BLaER1 (cell line): ENCODE measurements around the gene RBM28.
A peak's percentile ranks its signal among the peaks of the same experiment; 100 is the strongest.

Experiments used
- H3K27ac ChIP-seq: shearing (Covaris generic); formaldehyde crosslinking; 2 replicates; pipeline ENCODE4 v1.8.1; 2022
- H3K27me3 ChIP-seq: shearing (Covaris generic); formaldehyde crosslinking; 2 replicates; pipeline ENCODE4 v1.8.1; 2022
- H3K36me3 ChIP-seq: shearing (Covaris generic); formaldehyde crosslinking; 2 replicates; pipeline ENCODE4 v1.8.1; 2022
- H3K4me1 ChIP-seq: shearing (Covaris generic); formaldehyde crosslinking; 2 replicates; pipeline ENCODE4 v1.8.1; 2022
- H3K4me2 ChIP-seq: shearing (Covaris generic); formaldehyde crosslinking; 2 replicates; pipeline ENCODE4 v1.8.1; 2022
- H3K4me3 ChIP-seq: shearing (Covaris generic); formaldehyde crosslinking; 2 replicates; pipeline ENCODE4 v1.8.1; 2022
- H3K9ac ChIP-seq: shearing (Covaris generic); formaldehyde crosslinking; 2 replicates; pipeline ENCODE4 v1.8.1; 2022
- H3K9me3 ChIP-seq: shearing (Covaris generic); formaldehyde crosslinking; 2 replicates; pipeline ENCODE4 v1.8.1; 2022
- H4K20me1 ChIP-seq: shearing (Covaris generic); formaldehyde crosslinking; 2 replicates; pipeline ENCODE4 v1.8.1; 2022
- Cebpa-rat ChIP-seq: shearing (Covaris generic); IDR thresholded peaks from 2 replicates; pipeline ENCODE4 v1.8.1; 2022

RBM28 gene

GRCh38 chr7:128373606-128374005, 29.9 kb upstream of the RBM28 start:
- Histone ChIP-seq H3K27me3 (no peaks in the 10 kb centered on the region), H3K4me1 (no peaks in the 10 kb centered on the region), H3K4me2 (no peak overlapping the region), H3K36me3 (no peaks in the 10 kb centered on the region), H3K9me3 (no peaks in the 10 kb centered on the region), H3K9ac (no peak overlapping the region), H4K20me1 (no peaks in the 10 kb centered on the region), H3K27ac (no peak overlapping the region), H3K4me3 (no peak overlapping the region)
- TF ChIP-seq Cebpa-rat, result no peak

GRCh38 chr7:128370491-128370890, 26.8 kb upstream of the RBM28 start:
- H3K36me3 ChIP-seq, result no peaks in the 10 kb centered on the region
- TF ChIP-seq Cebpa-rat, result no peak
- H3K4me3 ChIP-seq, result no peak overlapping the region
- no peaks in the 10 kb centered on the region for H3K4me1 ChIP-seq
- H3K27ac ChIP-seq, result no peak overlapping the region
- no peaks in the 10 kb centered on the region for H3K9me3 ChIP-seq
- no peaks in the 10 kb centered on the region for H3K27me3 ChIP-seq
- H3K4me2 ChIP-seq, result no peak overlapping the region
- H3K9ac ChIP-seq, result no peak overlapping the region
- H4K20me1 ChIP-seq, result no peaks in the 10 kb centered on the region

GRCh38 chr7:128366986-128367385, 23.3 kb upstream of the RBM28 start:
- H3K9ac ChIP-seq, result no peak overlapping the region
- H3K4me2 ChIP-seq, result no peak overlapping the region
- H3K4me3 ChIP-seq, result no peak overlapping the region
- no peaks in the 10 kb centered on the region for H3K9me3 ChIP-seq
- no peak for TF ChIP-seq Cebpa-rat
- H3K27ac ChIP-seq, result no peak overlapping the region
- H3K4me1 ChIP-seq, result peaks cover 3% of the 10 kb centered on the region; the same call in 1 of the 2 replicates
- no peaks in the 10 kb centered on the region for H3K36me3 ChIP-seq
- peaks cover 26% of the 10 kb centered on the region for H3K27me3 ChIP-seq
- no peaks in the 10 kb centered on the region for H4K20me1 ChIP-seq

GRCh38 chr7:128366300-128366699, 22.6 kb upstream of the RBM28 start:
- H3K4me2 ChIP-seq, result no peak overlapping the region
- TF ChIP-seq Cebpa-rat, result no peak
- no peaks in the 10 kb centered on the region for H3K36me3 ChIP-seq
- H3K27ac ChIP-seq, result no peak overlapping the region
- H3K27me3 ChIP-seq, result peaks cover 33% of the 10 kb centered on the region
- peaks cover 7% of the 10 kb centered on the region; the same call in 1 of the 2 replicates for H3K4me1 ChIP-seq
- H4K20me1 ChIP-seq, result no peaks in the 10 kb centered on the region
- no peaks in the 10 kb centered on the region for H3K9me3 ChIP-seq
- H3K9ac ChIP-seq, result no peak overlapping the region
- no peak overlapping the region for H3K4me3 ChIP-seq

GRCh38 chr7:128365432-128365831, 21.7 kb upstream of the RBM28 start:
- H4K20me1 ChIP-seq, result no peaks in the 10 kb centered on the region

GRCh38 chr7:128364166-128364870, 20.6 kb upstream of the RBM28 start:
- no peak for TF ChIP-seq Cebpa-rat
- Histone ChIP-seq H3K27ac (no peak overlapping the region), H3K4me1 (peaks cover 21% of the 10 kb centered on the region), H3K4me2 (no peak overlapping the region), H4K20me1 (no peaks in the 10 kb centered on the region), H3K9ac (no peak overlapping the region), H3K4me3 (no peak overlapping the region), H3K36me3 (no peaks in the 10 kb centered on the region), H3K9me3 (no peaks in the 10 kb centered on the region), H3K27me3 (peaks cover 52% of the 10 kb centered on the region)

More at GRCh38 chr7:128365432-128365831, 21.7 kb upstream of the RBM28 start:
- H3K4me3 ChIP-seq, result no peak overlapping the region
- H3K27ac ChIP-seq, result no peak overlapping the region
- no peaks in the 10 kb centered on the region for H3K9me3 ChIP-seq
- H3K27me3 ChIP-seq, result peaks cover 41% of the 10 kb centered on the region
- no peak overlapping the region for H3K4me2 ChIP-seq
- H3K4me1 ChIP-seq, result peaks cover 15% of the 10 kb centered on the region
- TF ChIP-seq Cebpa-rat, result no peak
- H3K9ac ChIP-seq, result no peak overlapping the region
- H3K36me3 ChIP-seq, result no peaks in the 10 kb centered on the region

- no peaks in the 10 kb centered on the region for H3K9me3 ChIP-seq
- no peak overlapping the region for H3K9ac ChIP-seq
- no peak overlapping the region for H3K27ac ChIP-seq
- H3K4me3 ChIP-seq, result no peak overlapping the region
- TF ChIP-seq Cebpa-rat, result no peak
- H3K27me3 ChIP-seq, result peaks cover 53% of the 10 kb centered on the region
- H4K20me1 ChIP-seq, result no peaks in the 10 kb centered on the region
- H3K4me1 ChIP-seq, result peaks cover 21% of the 10 kb centered on the region
- H3K36me3 ChIP-seq, result no peaks in the 10 kb centered on the region
- no peak overlapping the region for H3K4me2 ChIP-seq
Measured at GRCh38 chr7:128363261-128363721, 19.6 kb upstream of the RBM28 start.

- Histone ChIP-seq H3K27me3 (peaks cover 53% of the 10 kb centered on the region), H3K4me2 (no peak overlapping the region), H3K27ac (no peak overlapping the region), H3K4me1 (peaks cover 21% of the 10 kb centered on the region), H3K4me3 (no peak overlapping the region), H3K9me3 (no peaks in the 10 kb centered on the region), H3K9ac (no peak overlapping the region), H3K36me3 (no peaks in the 10 kb centered on the region), H4K20me1 (no peaks in the 10 kb centered on the region)
- no peak for TF ChIP-seq Cebpa-rat
Measured at GRCh38 chr7:128362670-128363069, 19.0 kb upstream of the RBM28 start.

- H3K9ac ChIP-seq, result peak within 1 kb of the TSS; percentile 69
Measured at GRCh38 chr7:128361411-128362379, 18.0 kb upstream of the RBM28 start, which contains the start of gene PRRT4. PRRT4 (minus strand) TSS chr7:128361690.

GRCh38 chr7:128360359-128360678, 16.6 kb upstream of the RBM28 start:
- TF ChIP-seq Cebpa-rat, result no peak
- Histone ChIP-seq H3K36me3 (no peaks in the 10 kb centered on the region), H3K4me3 (peak overlapping the region; percentile 71), H3K9ac (no peak overlapping the region), H3K4me1 (peaks cover 21% of the 10 kb centered on the region), H3K27ac (no peak overlapping the region), H3K4me2 (peak overlapping the region; percentile 96), H3K27me3 (peaks cover 53% of the 10 kb centered on the region), H4K20me1 (no peaks in the 10 kb centered on the region), H3K9me3 (no peaks in the 10 kb centered on the region)

More at GRCh38 chr7:128361411-128362379, 18.0 kb upstream of the RBM28 start, which contains the start of gene PRRT4:
- Histone ChIP-seq H3K27ac (no peak within 1 kb of the TSS), H3K27me3 (peaks cover 53% of the 10 kb centered on the region), H3K9me3 (no peaks in the 10 kb centered on the region), H3K36me3 (no peaks in the 10 kb centered on the region), H3K4me3 (peak within 1 kb of the TSS; percentile 71), H4K20me1 (no peaks in the 10 kb centered on the region), H3K4me1 (peaks cover 21% of the 10 kb centered on the region), H3K4me2 (peak within 1 kb of the TSS; percentile 96)
- no peak for TF ChIP-seq Cebpa-rat
